T-helper 22 cell (primary cell): ENCODE data around the gene POR.
"Not testable (repeated sequence)": the region's sequence is repeated elsewhere in the genome, so short reads cannot be mapped to it uniquely, and the experiment has no call there.

Experiments
- DNase-seq: peaks from one replicate; pipeline ENCODE4 v3.0.0-alpha.2; 2020; ENCODE audit warnings: low read depth

POR gene

GRCh38 chr7:75885036-75885435 is 29.9 kb upstream of the POR start:
- DNase-seq: no peak

GRCh38 chr7:75887669-75888369 is 27.1 kb upstream of the POR start:
- DNase-seq: no peak

- no peak for DNase-seq
Observed at GRCh38 chr7:75888464-75889222, 26.3 kb upstream of the POR start.

GRCh38 chr7:75889223-75889825 is 25.6 kb upstream of the POR start:
- no peak for DNase-seq

GRCh38 chr7:75889826-75890225 is 25.1 kb upstream of the POR start:
- DNase-seq: no peak

GRCh38 chr7:75891237-75891636 is 23.7 kb upstream of the POR start:
- not testable (repeated sequence) for DNase-seq

GRCh38 chr7:75891815-75892411 is 23.0 kb upstream of the POR start:
- no peak for DNase-seq

- no peak for DNase-seq
Observed at GRCh38 chr7:75892634-75893272, 22.2 kb upstream of the POR start.

- no peak for DNase-seq
Observed at GRCh38 chr7:75896803-75897327, 18.1 kb upstream of the POR start.

- DNase-seq: no peak
Observed at GRCh38 chr7:75900617-75901315, 14.2 kb upstream of the POR start.

GRCh38 chr7:75905785-75906604 is 9.0 kb upstream of the POR start:
- DNase-seq: no peak

- DNase-seq: no peak
Observed at GRCh38 chr7:75906991-75907667, 7.8 kb upstream of the POR start.

GRCh38 chr7:75907668-75908039 is 7.3 kb upstream of the POR start:
- not testable (repeated sequence) for DNase-seq

GRCh38 chr7:75909521-75910132 is 5.3 kb upstream of the POR start:
- DNase-seq: no peak

- DNase-seq: not testable (repeated sequence)
Observed at GRCh38 chr7:75911186-75911585, 3.8 kb upstream of the POR start.

GRCh38 chr7:75913437-75913836 is 1.5 kb upstream of the POR start:
- DNase-seq: no peak

- no peak for DNase-seq
Observed at GRCh38 chr7:75914169-75914654, 743 bp upstream of the POR start.

GRCh38 chr7:75915416-75916156 is 631 bp downstream of the POR start:
- no peak for DNase-seq

GRCh38 chr7:75916259-75916658 is 1.3 kb downstream of the POR start:
- DNase-seq: no peak
